SK-MEL-5 (cell line): Measurements from ENCODE around the gene GRAMD4. TPM values are rescaled to one million over a fixed set of nuclear protein-coding genes. Genes with fewer than 3 reads are reported as not detected.

ENCODE experiments used
- DNase-seq: peaks from one replicate; pipeline ENCODE4 v3.0.0-alpha.2; 2016; ENCODE audit warnings: low read depth, low spot score
- in situ Hi-C: cut with HindIII; loops from 2 replicates; pipeline ENCODE4 v1.10.0; 2016; ENCODE audit warnings: low sequenced_read_pairs, high pct_unique_total_duplicates, low pct_unique_long_range_greater_than_20kb
- total RNA-seq: library from RNA; depleted of rRNA; stranded (reverse); fragments of >200 nt; shearing (Covaris generic); gene quantifications from 2 replicates; pipeline ENCODE4 v1.2.3, GENCODE V29; 2014

Gene GRAMD4
- total RNA-seq, 1 experiment from 2014 or later, result 148 TPM

DNA sequence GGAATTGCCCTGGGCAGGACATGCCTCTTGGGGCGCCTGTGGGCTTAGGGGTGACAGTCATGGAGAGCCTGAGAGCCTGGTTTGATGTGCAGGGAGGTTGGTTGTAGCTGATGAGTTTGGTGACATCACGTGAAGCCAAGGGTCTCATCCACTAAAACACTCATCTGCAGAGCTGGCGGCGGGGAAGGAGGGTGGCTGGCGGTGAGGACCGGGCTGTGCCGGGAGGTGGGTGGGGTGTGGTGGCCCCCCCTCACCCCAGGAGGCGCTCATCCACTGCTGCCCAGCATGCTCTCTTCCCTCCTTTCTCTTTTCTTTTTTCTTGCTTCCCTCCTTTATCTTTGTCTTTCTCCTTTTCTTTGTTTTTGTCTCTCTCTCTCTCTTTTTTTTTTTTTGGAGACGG is 49.0 kb downstream of the GRAMD4 start:
- in situ Hi-C loops, result no loop called here
- no peak for DNase-seq

DNA sequence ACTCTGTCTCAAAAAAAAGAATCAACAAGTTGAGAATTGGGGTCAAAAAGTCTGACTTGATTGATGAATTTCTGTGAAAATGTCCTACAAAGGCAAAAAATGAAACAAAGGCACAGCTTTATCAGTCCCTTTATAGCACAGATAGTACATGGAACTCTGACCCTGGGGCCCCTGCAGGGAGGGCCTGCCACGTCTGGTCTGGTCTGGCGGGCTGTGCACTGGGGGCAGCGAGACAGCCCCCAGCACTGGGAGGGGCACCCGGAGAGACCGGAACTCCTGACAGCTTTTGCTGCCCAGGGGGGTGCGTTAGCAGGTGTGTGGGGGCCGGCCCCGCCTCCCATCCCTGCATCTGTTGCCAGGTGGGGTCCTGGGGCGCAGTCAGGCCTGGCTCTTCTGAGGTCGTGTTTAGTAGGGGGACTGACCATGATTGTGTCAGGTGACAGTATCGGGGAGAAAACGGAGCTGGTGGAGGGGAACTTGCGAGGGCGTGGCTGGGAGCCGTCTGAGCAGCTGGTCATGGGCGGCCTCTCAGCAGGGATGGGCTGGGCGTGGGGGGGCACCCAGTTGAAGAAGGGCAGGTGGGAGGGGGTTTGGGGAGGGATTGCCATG is 51.7 kb downstream of the GRAMD4 start:
- no peak for DNase-seq
- in situ Hi-C loops, result no loop called here

DNA sequence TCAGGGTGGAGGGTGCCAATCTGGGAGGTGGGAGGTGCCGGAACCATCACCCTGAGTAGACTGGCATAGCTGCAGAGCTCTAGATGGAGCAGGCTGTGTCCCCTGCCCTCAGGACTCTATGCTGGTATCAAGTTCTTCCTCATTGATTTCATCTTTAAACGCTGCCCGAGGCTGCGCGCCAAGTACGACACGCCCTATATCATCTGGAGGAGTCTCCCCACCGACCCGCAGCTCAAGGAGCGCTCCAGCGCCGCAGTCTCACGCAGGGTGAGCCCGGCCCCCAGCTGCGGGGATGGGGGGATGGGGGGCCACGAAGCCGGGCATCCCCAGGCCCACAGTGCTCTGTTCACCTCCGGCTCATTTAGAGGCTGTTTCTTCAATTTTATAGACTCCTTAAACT is 52.5 kb downstream of the GRAMD4 start:
- in situ Hi-C loops, result no loop called here
- no peak for DNase-seq

DNA sequence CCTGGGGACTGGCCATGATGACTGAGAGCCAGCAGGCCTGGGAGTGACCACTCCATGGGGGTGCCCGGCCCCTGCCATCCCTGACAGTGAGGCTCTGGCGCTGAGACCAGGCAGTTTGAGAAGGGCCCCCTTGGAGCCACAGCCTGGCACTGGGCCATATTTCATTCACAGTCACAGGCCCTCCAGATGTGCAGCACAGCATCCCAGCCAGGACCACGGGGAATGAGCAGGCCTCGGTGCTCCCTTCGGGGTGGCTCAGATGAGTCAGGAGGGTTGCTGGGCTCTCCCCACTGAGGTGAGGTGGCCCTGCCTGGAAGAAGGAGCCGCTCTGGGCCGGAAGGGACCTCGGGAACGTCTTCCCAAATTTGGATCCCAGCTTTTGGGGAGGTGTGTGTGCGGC is 53.0 kb downstream of the GRAMD4 start:
- no peak for DNase-seq
- in situ Hi-C loops, result no loop called here

DNA sequence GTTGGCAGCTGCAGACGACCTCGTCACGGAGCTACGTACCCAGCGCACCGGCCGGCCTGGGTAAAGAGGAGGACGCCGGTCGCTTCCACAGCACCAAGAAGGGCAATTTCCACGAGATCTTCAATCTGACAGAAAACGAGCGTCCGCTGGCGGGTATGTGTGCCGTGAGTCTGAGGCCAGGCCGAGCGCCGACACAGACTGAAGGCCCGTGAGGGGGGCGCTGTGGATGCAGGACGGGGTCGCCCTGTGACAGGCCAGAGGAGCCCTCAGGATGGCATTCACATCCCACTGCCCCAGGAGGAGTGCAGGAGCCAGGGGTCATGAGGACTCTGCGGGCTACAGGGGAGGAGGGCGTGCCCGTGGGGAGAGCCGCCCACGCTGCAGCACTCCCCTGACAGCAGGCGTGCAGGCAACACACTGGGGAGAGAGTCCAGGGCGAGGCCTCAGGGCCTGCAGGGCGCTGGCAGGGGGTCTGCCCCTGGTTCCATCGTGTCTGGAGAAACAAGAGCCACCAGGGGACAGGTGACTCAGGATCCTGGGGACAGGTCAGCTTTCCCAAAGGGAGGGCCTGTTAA is 53.6 kb downstream of the GRAMD4 start:
- in situ Hi-C loops, result no loop called here
- DNase-seq, result no peak

DNA sequence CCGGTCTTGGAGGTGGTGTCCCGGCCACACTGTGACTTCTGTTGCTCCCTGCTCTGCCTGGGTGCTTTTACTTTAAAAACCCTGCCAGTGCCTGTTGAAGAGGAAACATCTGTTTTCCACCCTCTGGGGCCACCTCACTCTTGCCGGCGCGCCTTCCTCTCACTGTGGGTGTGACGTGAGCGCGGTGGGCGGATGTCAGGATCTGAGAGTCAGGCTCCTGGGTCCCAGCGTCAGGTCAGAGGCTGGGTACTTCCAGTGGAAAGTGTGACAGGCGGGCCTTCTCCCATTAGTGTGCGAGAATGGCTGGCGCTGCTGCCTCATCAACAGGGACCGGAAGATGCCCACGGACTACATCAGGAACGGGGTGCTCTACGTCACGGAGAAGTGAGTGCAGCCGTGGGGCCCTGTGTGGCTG is 54.2 kb downstream of the GRAMD4 start:
- in situ Hi-C loops, result no loop called here

DNA sequence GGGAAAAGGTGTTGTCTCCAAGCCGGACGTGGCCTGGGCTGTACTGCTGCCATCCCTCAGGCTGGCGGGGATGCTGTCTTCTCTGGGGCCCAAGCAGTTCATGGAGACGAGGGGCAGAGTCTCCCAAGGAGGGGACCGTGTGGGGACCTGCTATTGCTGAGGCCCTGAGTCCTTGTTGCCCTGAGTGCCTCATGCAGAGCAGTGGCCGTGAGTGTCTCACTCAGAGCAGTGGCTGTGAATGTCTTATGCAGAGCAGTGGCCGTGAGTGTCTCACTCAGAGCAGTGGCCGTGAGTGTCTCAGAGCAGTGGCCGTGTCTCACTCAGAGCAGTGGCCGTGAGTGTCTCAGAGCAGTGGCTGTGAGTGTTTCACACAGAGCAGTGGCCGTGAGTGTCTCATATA is 54.7 kb downstream of the GRAMD4 start:
- in situ Hi-C loops, result no loop called here
- no peak for DNase-seq

More for the DNA sequence above, 54.2 kb downstream of the GRAMD4 start:
- DNase-seq, result no peak

DNA sequence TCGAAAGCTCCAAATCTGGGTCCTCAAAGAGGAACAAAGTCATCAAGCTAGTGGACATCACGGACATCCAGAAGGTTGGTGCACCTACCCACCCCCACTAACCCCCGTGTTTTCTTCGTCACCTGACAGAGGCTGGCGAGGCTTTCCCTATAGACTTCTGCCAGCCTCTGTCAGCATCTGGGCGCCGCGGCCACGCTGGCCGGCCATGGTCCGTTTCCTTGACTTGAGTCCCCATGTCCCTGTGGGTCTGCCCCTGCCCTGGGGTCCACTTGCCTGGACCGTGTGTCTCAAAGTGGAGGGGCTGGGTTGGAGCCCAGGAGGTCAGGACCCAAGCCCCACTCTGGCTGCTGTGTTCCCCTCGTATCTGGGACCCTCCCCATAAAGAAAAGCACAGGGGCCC is 55.3 kb downstream of the GRAMD4 start:
- in situ Hi-C loops, result no loop called here
- DNase-seq, result no peak

DNA sequence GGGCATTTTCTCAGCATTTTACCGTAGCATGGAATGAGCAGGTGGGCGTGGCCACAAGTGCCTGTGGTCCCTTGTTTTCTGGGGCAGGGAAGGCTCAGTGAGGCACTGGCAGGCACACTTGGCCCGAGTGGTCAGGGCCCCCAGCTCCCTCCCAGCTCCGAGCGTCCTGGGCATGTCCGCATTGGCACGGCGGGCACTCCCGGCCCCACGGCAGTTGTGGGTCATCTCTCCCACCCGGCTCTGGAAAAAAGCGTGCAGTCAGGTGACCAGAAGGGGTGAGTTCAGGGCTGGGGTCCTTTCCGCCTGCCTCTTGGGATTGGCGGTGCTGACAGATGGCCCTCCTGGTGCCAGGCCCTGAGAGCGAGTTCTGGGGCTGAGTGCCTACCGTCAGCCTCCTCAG is 55.8 kb downstream of the GRAMD4 start:
- in situ Hi-C loops, result no loop called here
- no peak for DNase-seq

DNA sequence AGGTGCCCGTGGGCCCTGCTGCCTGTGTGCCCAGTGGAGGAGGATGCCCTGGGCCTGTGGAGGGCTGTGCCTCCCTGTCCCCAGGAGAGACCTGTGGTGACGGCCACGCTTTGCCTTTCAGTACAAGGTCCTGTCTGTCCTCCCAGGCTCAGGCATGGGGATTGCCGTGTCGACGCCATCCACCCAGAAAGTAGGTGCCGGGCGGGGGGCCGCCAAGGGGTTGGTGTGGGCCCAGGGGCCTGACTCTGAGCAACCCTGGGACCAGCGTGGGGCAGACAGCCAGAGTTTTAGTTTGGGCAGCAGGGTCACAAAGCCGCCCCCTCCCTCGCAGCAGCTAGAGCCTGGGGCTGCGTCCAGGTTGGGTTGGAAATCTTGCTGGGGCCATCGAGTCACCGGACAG is 56.3 kb downstream of the GRAMD4 start:
- in situ Hi-C loops, result no loop called here
- DNase-seq, result no peak

DNA sequence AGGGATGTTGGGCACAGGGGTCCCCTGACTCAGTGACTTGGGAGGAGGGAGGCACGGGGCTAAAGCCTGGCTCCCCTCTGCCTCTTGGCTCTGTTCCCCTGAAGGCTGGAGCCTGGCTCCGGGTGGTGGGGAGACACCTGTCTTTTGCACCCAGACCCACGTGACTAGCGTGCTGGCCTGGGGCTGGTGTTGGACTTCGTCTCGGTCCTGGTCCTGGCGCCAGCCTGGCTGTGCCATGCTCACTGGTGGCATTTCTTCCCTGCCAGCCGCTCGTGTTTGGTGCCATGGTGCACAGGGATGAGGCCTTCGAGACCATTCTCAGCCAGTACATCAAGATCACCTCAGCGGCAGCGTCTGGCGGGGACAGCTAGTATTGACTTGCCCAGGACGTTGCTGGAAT is 56.7 kb downstream of the GRAMD4 start:
- DNase-seq, result no peak
- in situ Hi-C loops, result no loop called here

DNA sequence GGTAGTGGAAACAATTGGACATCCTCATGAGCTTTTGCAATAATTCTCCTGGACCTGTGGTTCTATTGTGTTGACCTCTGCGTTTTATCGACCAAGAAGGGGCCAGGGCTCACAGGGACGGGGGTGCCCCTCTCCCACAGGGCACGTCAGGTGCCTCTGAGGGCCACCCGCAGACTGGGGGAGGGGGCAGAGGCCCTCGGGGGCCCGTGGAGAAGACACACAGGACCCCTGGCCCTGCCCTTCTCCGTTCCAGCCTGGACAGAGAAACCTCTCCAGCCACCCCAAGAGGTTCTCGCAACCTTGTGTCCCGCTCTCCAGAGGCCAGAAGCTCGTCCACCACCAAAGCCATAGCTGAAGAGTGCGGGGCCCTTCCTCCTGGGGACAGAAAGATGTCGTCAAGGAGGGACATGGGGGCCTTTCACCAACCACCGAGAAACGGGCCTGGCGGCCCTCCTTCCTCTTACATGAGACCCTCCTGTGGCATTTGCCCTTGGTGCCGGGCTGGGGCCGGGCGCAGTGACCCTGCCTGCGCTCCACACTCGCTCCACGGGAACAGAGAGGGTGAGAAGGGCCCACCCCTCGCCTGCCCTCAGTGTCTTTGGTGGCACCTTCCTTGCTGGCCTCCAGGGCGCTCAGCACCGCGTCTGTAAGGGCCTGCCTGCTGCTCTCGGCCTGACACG is 57.3 kb downstream of the GRAMD4 start:
- DNase-seq, result no peak
- in situ Hi-C loops, result no loop called here

DNA sequence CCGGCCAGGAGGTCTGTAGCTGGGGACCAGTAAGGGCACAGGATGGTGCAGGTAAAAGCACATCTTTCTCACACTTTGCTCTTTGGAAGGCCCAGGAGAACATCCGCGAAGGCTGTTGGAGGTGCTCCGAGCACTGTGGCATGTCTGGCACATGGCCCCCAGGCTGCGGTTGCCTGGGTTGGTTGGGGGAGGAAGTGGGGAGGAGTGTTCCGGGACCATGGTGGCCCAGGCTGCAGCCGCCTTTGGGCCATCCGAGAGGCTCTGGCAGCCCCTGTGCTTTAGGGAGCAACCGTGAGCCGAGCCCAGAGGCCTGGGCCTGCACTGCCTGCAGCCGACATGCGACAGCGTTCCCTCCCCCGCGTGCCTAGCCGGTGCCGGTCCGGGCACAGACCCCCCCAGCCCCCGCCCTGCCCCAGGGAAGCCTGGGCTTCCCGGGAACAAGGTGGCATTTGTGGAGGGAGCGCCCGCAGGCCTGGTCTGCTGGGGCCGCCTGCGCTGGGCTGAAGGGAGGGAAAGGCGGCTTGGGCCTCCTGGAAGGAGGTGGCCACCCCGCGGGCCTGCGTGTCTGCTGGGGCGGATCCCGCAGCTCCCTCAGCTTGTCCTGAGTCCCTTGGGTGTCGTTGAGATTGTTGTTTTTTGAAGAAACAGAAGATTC is 57.9 kb downstream of the GRAMD4 start:
- DNase-seq, result no peak
- in situ Hi-C loops, result no loop called here

DNA sequence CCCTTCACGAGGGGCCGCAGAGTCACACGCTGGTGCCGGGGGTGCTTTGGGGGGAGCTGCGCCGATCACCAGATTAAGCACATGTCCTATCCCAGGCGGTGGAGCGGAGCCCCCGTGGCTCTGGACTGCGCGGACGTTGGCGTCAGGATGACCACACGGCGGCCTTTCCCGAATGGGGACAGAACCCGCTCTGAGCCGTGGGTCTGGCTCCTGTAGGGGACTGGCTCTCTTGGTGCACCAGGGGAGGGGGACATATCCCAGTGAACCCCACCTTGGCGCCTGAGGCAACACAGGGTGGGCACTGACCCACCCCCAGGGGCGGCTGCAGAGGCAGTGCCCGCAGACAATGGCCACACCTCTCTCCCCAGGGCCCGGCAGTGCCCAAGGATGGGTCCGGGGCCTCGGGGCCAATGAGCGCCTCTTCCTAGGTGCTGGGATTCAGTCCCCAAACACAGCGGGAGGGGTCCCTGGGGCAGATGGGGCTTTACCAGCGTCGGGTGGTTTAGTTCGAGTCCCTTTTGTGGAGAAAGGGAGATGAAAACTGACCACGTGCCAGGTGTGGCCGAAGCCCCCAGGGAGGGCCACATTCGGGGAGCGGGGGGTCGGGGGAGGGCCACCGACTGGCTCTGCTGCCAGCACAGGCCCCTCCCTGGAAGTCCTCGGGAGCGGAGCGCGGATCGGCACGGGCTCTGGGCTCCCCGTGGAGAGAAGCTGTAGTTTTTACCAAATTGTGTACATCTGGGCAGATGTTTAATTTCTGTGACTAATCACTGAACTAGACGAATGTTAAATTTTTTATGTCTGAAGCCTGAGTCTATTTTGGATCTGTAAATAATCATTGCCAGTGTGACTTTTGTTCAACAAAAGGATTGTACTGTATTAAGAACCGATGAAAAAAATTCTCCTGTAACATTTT is 58.9 kb downstream of the GRAMD4 start:
- in situ Hi-C loops, result no loop called here
- no peak for DNase-seq

DNA sequence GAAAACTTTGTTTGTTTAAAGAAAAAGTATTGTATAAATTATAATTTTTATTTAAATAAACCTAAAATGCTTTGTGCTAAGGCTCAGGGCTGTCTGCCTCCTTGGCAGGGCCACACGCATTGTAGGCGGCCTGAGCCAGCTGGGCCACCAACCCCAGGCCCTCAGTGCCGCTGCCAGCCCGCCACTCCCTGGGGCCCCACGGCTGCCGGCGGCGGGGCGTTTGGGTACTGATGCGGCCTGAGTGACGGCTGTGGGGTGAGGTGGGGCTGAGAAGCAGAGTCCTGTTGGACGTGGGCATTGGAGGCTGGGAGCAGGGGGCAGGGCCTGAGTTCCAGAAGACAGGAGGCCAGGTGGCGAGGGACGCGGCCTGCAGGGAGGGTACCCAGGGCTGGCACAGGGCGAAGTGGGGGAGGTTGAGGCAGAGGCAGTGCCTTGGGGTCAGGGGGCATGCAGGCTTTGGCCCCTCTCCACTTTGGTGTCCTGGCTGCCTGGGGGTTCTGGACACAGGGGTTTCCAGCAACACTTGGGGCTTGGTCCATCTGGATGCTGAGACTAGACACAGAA is 59.6 kb downstream of the GRAMD4 start:
- no peak for DNase-seq
- in situ Hi-C loops, result no loop called here

DNA sequence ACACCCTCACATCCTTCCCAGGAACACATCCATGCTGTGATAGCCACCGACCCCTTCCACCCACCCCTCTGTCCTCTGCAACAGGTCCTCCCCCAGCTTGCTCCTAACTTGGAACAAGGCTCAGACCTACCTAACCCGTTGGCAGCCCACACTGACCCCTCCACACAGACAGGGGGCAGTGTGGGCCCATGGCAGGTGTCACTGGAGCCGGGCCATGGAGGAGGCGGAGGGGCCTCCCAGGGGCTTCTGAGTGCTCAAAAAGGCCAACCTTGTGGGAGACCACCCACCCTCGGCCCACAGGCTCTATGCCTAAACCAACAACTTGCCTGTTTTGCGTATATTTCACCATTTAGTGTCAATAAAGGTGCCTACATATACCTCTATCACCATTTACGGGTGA is 60.8 kb downstream of the GRAMD4 start:
- peak; percentile 70 for DNase-seq
- in situ Hi-C loops, result no loop called here

DNA sequence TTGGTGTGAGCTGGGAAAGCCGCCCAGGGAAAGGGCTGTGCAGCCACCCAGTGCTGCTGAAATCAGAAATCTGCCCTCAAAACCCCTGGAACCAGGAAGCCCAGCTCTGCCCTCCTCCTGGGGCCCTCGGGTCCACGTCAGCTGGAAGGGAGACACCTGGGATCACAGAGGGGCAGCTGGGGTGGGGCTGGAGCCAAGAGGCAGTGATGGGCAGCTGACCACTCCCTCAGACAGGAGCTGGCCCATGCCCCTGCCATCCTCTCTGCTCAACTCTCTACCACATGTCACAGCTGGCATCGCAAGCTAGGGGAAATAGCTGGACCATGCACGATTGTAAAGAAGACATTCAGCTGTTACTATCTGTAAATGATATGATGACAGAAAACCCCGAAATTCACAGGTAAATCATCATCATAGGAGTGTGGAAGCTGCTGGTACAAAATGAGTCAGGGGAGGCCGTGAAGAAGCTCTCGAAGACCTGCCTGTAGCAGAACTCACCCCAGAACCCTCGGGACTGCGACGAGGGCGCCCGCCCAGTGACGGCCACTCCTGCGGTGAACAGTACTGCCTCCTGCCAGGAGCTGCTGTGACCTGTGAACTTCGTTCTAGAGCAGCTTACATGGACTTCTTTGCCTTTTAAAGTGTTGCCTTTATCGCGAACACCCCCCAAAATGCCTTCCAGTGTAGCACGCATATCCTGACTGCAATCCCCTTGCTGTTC is 62.0 kb downstream of the GRAMD4 start:
- in situ Hi-C loops, result no loop called here
- DNase-seq, result no peak
